OCI-LY3 (cell line): ENCODE data around the gene UGT1A3.

ENCODE experiments used
- CTCF ChIP-seq: fragments of 200-600, 300-600 bp; sonication (generic); IDR thresholded peaks from 2 replicates; pipeline ENCODE4 v1.5.1; 2014; ENCODE audit warnings: antibody characterized with exemption, low read length, low read depth
- EZH2phosphoT487 ChIP-seq: fragments of 200-600 bp; shearing (Covaris generic); IDR thresholded peaks from 2 replicates; pipeline ENCODE4 v1.6.1; 2018; ENCODE audit warnings: antibody characterized with exemption, mixed run types, low read depth

GRCh38 chr2:233821196-233821595, 92.4 kb downstream of the UGT1A3 start:
- TF ChIP-seq CTCF: no peak
- TF ChIP-seq EZH2phosphoT487: no peak
